ENCODE results near the gene SND1.

The SND1 gene

DNA sequence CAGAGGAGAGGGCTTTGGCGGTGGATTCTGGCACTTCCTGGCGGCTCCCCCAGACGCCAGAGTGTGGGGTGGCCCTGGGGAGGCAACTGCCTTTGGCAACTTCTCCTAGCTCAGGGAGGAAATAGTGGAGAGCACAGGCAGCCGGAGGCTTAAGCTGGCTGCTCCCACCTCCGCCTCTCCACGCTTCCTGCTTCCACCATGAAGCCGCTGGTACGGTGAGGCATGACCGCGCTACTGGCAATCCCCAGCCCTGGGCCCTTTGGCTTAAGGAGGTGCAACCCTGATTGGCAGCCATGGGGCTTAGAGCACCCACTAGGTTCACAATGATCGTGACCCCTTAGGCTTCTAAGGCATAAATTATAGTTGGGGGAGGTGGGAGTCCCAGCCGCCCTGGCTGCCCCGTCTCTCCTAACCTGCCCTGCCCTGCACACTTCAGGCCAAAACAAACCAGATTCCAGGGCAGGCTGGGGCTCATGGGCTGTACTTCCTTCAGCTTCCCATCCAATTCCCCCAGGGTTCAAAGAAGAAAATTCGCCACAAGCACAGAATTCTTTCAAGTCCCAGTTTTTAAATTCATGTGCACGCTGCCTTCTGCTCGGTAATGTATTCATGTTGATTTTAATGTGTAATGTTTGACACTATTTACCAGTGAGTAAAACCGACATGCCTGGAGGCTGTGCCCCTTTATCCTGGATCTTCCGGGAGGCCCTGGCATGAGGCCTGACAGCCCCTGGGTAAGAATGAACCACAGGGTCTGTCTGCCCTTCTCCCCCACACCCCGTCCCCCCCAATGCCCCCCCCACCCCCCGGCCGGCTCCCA lies 469.9 kb downstream of the SND1 start:
- no peak overlapping the region for H3K4me3 ChIP-seq (ENCODE audit: low read length)
- peak; percentile 16 for DNase-seq (ENCODE audit: low read depth)
- TF ChIP-seq CTCF (conservative IDR thresholded peaks at IDR 0.05; ENCODE audit: low read length), result no peak

DNA sequence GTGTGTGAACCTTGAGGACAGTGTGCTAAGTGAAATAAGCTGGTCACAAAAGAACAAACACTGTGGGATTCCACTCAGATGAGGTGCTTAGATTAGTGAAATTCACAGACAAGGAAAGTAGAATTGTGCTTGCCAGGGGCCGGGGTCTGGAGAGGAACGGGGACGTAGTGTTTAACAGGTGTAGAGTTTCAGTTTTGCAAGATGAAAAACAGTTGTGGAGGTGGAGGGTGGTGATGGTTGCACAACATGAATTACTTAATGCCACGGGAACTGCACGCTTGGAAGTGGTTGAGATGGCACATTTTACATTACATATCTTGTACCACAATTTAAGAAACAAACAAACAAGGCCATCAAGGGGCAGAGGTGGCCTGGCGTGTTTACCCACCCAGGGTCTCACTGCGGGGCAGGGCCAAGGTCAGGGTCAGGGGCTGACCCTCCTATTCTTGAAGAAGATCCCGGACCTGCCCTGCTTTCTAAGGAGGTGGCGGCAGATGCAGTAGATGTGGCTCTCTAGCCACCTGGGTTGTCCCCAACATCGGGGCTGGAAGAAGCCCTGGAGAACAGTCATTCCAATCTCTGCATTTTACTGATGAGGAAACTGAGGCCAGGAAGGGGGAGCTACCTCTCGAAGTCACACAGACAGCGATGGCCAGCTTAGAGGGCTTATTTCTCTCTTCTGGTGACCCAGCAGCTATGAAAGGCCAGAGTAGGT lies 470.7 kb downstream of the SND1 start:
- H3K4me3 ChIP-seq (ENCODE audit: low read length), result no peak overlapping the region
- TF ChIP-seq CTCF (conservative IDR thresholded peaks at IDR 0.05; ENCODE audit: low read length), result no peak
- no peak for DNase-seq (ENCODE audit: low read depth)

GRCh38 chr7:128123291-128124037 lies 471.5 kb downstream of the SND1 start:
- DNase-seq (ENCODE audit: low read depth), result no peak
- no peak overlapping the region for H3K4me3 ChIP-seq (ENCODE audit: low read length)
- TF ChIP-seq CTCF (conservative IDR thresholded peaks at IDR 0.05; ENCODE audit: low read length), result no peak

DNA sequence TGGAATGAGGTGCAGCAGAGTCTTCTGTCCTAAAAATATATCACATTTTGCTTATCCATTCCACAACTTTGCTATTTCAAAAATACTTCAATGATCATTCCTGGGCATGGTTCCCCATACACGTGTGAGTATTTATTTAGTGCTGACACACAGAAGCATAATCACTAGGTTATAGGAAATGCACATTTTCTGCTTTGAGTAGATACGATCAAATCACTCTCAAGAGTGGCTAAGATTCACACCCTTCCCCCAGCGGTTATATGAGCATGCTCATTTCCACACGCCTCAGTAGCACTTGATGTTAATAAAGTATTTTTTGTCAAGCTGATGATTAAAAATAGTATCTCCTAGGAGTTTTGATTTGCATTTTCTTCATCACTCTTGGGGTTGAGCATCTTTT lies 472.8 kb downstream of the SND1 start:
- TF ChIP-seq CTCF (conservative IDR thresholded peaks at IDR 0.05; ENCODE audit: low read length), result no peak
- H3K4me3 ChIP-seq (ENCODE audit: low read length), result no peak overlapping the region
- DNase-seq (ENCODE audit: low read depth), result no peak

GRCh38 chr7:128125816-128126215 lies 473.8 kb downstream of the SND1 start:
- H3K4me3 ChIP-seq (ENCODE audit: low read length), result no peak overlapping the region
- DNase-seq (ENCODE audit: low read depth), result no peak
- no peak for TF ChIP-seq CTCF (conservative IDR thresholded peaks at IDR 0.05; ENCODE audit: low read length)

- no peak overlapping the region for H3K4me3 ChIP-seq (ENCODE audit: low read length)
- TF ChIP-seq CTCF (conservative IDR thresholded peaks at IDR 0.05; ENCODE audit: low read length), result no peak
Measured at GRCh38 chr7:128128401-128128800, 476.4 kb downstream of the SND1 start.

More at GRCh38 chr7:128128401-128128800, 476.4 kb downstream of the SND1 start:
- no peak for DNase-seq (ENCODE audit: low read depth)
